MM.1S (cell line): ENCODE data around the gene C2CD4C.

Experiments used
- DNase-seq: peaks from one replicate; pipeline ENCODE4 v3.0.0-alpha.2; 2015
- H2AFZ ChIP-seq: fragments of 300-600 bp; sonication (generic); 2 replicates; pipeline ENCODE4 v1.6.0; 2016; ENCODE audit warnings: antibody characterized with exemption, low read length
- H3F3A ChIP-seq: fragments of 300-600 bp; sonication (generic); 2 replicates; pipeline ENCODE4 v1.6.1; 2016; ENCODE audit warnings: mild to moderate bottlenecking, antibody characterized with exemption, low read length, moderate library complexity, mixed read lengths; ENCODE audit not compliant: insufficient read depth
- H3K27ac ChIP-seq: fragments of 300-600 bp; sonication (generic); 2 replicates; pipeline ENCODE4 v1.5.1; 2016; ENCODE audit warnings: mild to moderate bottlenecking, low read length
- H3K27me3 ChIP-seq: fragments of 300-600 bp; sonication (generic); replicated peaks from 2 replicates; pipeline ENCODE4 v1.6.0; 2016; ENCODE audit warnings: low read length; ENCODE audit not compliant: insufficient read depth
- H3K36me3 ChIP-seq: fragments of 300-600 bp; sonication (generic); replicated peaks from 2 replicates; pipeline ENCODE4 v1.6.1; 2016; ENCODE audit warnings: mild to moderate bottlenecking, low read length, mixed read lengths; ENCODE audit not compliant: insufficient read depth
- H3K4me1 ChIP-seq: fragments of 300-600 bp; sonication (generic); 2 replicates; pipeline ENCODE4 v1.6.1; 2016; ENCODE audit warnings: low read length, mixed read lengths
- H3K4me2 ChIP-seq: fragments of 300-600 bp; sonication (generic); 2 replicates; pipeline ENCODE4 v1.6.0; 2016; ENCODE audit warnings: low read depth, low read length
- H3K4me3 ChIP-seq: fragments of 300-600 bp; sonication (generic); 2 replicates; pipeline ENCODE4 v1.5.1; 2016; ENCODE audit warnings: low read length, mixed read lengths
- H3K79me2 ChIP-seq: fragments of 300-600 bp; sonication (generic); 2 replicates; pipeline ENCODE4 v1.6.1; 2016; ENCODE audit warnings: mixed run types, low read length, mixed read lengths
- H3K9ac ChIP-seq: fragments of 300-600 bp; sonication (generic); 2 replicates; pipeline ENCODE4 v1.6.1; 2016; ENCODE audit warnings: low read length, mixed read lengths
- H3K9me2 ChIP-seq: fragments of 300-600 bp; sonication (generic); replicated peaks from 2 replicates; pipeline ENCODE4 v1.6.1; 2016; ENCODE audit warnings: mild to moderate bottlenecking, low read length, mixed read lengths; ENCODE audit not compliant: insufficient read depth
- H3K9me3 ChIP-seq: fragments of 300-600 bp; sonication (generic); replicated peaks from 2 replicates; pipeline ENCODE4 v1.6.1; 2016; ENCODE audit warnings: mild to moderate bottlenecking, low read length, mixed read lengths; ENCODE audit not compliant: insufficient read depth
- H4K20me1 ChIP-seq: fragments of 300-600 bp; sonication (generic); 2 replicates; pipeline ENCODE4 v1.6.1; 2016; ENCODE audit warnings: mild to moderate bottlenecking, low read length, moderate library complexity, mixed read lengths; ENCODE audit not compliant: insufficient read depth
- CTCF ChIP-seq: fragments of 300-600 bp; sonication (generic); IDR thresholded peaks from 2 replicates; pipeline ENCODE4 v1.5.1; 2016; ENCODE audit warnings: antibody characterized with exemption, low read length, mixed read lengths
- EZH2 ChIP-seq: fragments of 300-600 bp; sonication (generic); optimal IDR thresholded peaks from 2 replicates; pipeline ENCODE3; 2017; ENCODE audit warnings: low read depth, mild to moderate bottlenecking, antibody characterized with exemption, low read length, mixed read lengths
- EZH2phosphoT487 ChIP-seq: fragments of 300-600 bp; sonication (generic); IDR thresholded peaks from 2 replicates; pipeline ENCODE4 v1.6.1; 2018; ENCODE audit warnings: antibody characterized with exemption, low read length

The C2CD4C gene

GRCh38 chr19:439167-439900 lies 30.4 kb upstream of the C2CD4C start:
- Histone ChIP-seq H4K20me1 (no peaks in the 10 kb centered on the region), H3K4me2 (no peak overlapping the region), H3K27ac (no peak overlapping the region), H3K4me3 (no peak overlapping the region), H3K9ac (no peak overlapping the region), H3K27me3 (peaks cover 69% of the 10 kb centered on the region), H3K9me3 (no peaks in the 10 kb centered on the region), H3K4me1 (no peaks in the 10 kb centered on the region), H2AFZ (no peak overlapping the region), H3K9me2 (no peaks in the 10 kb centered on the region), H3K79me2 (no peaks in the 10 kb centered on the region), H3F3A (no peaks in the 10 kb centered on the region), H3K36me3 (no peaks in the 10 kb centered on the region)
- TF ChIP-seq EZH2 (no peak), EZH2phosphoT487 (no peak), CTCF (no peak)
- no peak for DNase-seq

GRCh38 chr19:438416-438958 lies 29.5 kb upstream of the C2CD4C start:
- Histone ChIP-seq H4K20me1 (no peaks in the 10 kb centered on the region), H3K4me3 (no peak overlapping the region), H3K27me3 (peaks cover 67% of the 10 kb centered on the region), H3K9me2 (no peaks in the 10 kb centered on the region), H3K36me3 (no peaks in the 10 kb centered on the region), H3K79me2 (no peaks in the 10 kb centered on the region), H2AFZ (no peak overlapping the region), H3K27ac (no peak overlapping the region), H3K9ac (no peak overlapping the region), H3K4me1 (no peaks in the 10 kb centered on the region), H3K4me2 (no peak overlapping the region), H3F3A (no peaks in the 10 kb centered on the region), H3K9me3 (no peaks in the 10 kb centered on the region)
- no peak for DNase-seq
- TF ChIP-seq EZH2: no peak
- TF ChIP-seq EZH2phosphoT487: no peak
- TF ChIP-seq CTCF: no peak

GRCh38 chr19:437041-437440 lies 28.1 kb upstream of the C2CD4C start:
- Histone ChIP-seq H3K4me2 (no peak overlapping the region), H3K9me2 (no peaks in the 10 kb centered on the region), H3F3A (no peaks in the 10 kb centered on the region), H3K36me3 (no peaks in the 10 kb centered on the region), H3K4me3 (no peak overlapping the region), H3K4me1 (no peaks in the 10 kb centered on the region), H3K27ac (no peak overlapping the region), H3K9ac (no peak overlapping the region), H4K20me1 (no peaks in the 10 kb centered on the region), H3K79me2 (no peaks in the 10 kb centered on the region), H3K9me3 (no peaks in the 10 kb centered on the region), H2AFZ (no peak overlapping the region), H3K27me3 (peaks cover 67% of the 10 kb centered on the region)
- TF ChIP-seq CTCF (no peak), EZH2 (no peak), EZH2phosphoT487 (no peak)
- no peak for DNase-seq
